ENCODE results near the gene MSL2. TPM values are rescaled to one million over a fixed set of nuclear protein-coding genes. Genes with fewer than 3 reads are reported as not detected.

The MSL2 gene
- total and polyA plus RNA-seq, 2 donors (not counting 1 experiment from before 2014, with no cell fraction given), result 25.8 to 97.1 TPM

DNA sequence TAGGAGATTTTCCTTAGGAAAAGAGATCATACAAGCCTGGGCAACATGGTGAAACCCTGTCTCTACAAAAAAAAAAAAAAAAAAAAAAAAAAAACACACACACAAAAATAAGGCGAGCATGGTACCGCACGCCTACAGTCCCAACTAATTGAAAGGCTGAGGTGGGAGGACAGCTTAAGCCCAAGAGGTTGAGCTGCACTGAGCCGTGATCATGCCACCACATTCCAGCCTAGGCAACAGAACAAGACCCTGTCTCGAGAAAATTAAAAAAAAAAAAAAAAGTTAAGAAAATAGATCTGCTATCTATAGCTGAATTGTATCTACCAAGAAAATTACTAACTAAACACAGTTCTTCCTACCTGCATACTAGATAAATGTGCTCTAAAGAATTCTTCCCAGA is 7.1 kb downstream of the MSL2 start:
- H3K79me2 ChIP-seq (ENCODE audit: control insufficient read depth, insufficient read depth, low read length), result peaks cover 100% of the 10 kb centered on the region
- H4K20me1 ChIP-seq (ENCODE audit: control insufficient read depth, insufficient read depth, low read length, poor library complexity, severe bottlenecking), result peaks cover 100% of the 10 kb centered on the region
- ChIA-PET CTCF (interaction anchor here (0.6 kb wide), 1 partner anchor 543 kb away, joined by 3 read pairs; no protein-coding TSS in a partner anchor), POLR2A (interaction anchor here (1.2 kb wide), 1 partner anchor 62 kb away, joined by 4 read pairs; no protein-coding TSS in a partner anchor)
- no CpG with 5 or more reads among the region's 5 CpGs for WGBS (ENCODE audit: insufficient coverage)
- no peak overlapping the region for H3K27ac ChIP-seq (ENCODE audit: low read length in 2 of 2)
- intact Hi-C loops (cut with micrococcal nuclease), result no loop called here
- no peaks in the 10 kb centered on the region for H3K27me3 Mint-ChIP-seq
- no peak overlapping the region for H3K4me3 ChIP-seq (ENCODE audit: control extremely low read depth in 1 of 5, extremely low read depth in 1 of 5, insufficient read depth in 1 of 5, low read depth in 2 of 5, low read length in 4 of 5)
- peaks cover 84% of the 10 kb centered on the region for H3K4me1 Mint-ChIP-seq
- peaks cover 75 to 87% of the 10 kb centered on the region in 2 donors for H3K4me1 ChIP-seq (ENCODE audit: control insufficient read depth in 2 of 2, insufficient read depth in 2 of 2, low read length in 2 of 2)
- H3K9me3 Mint-ChIP-seq (ENCODE audit: insufficient read depth), result no peaks in the 10 kb centered on the region
- no peaks in the 10 kb centered on the region for H3K9me3 ChIP-seq (ENCODE audit: control extremely low read depth in 1 of 3, control insufficient read depth in 2 of 3, insufficient read depth in 1 of 3, low read length in 2 of 3)
- peaks cover 1 to 5% of the 10 kb centered on the region in 2 experiments for H3K36me3 ChIP-seq (replicated peaks in 1 of 2; ENCODE audit: control extremely low read depth in 1 of 2, control insufficient read depth in 1 of 2, extremely low read depth in 1 of 2, insufficient read depth in 2 of 2, low read length in 1 of 2)
- no peak overlapping the region for H2AFZ ChIP-seq (ENCODE audit: insufficient read depth, low read depth, low read length, poor library complexity, severe bottlenecking)
- H3K4me3 Mint-ChIP-seq, result peak overlapping the region; percentile 18
- H3K27me3 ChIP-seq (replicated peaks in 1 of 4; ENCODE audit: control extremely low read depth in 1 of 4, control insufficient read depth in 3 of 4, insufficient read depth in 4 of 4, low read length in 3 of 4), result no peaks in the 10 kb centered on the region
- TF ChIP-seq, protein P1, sequence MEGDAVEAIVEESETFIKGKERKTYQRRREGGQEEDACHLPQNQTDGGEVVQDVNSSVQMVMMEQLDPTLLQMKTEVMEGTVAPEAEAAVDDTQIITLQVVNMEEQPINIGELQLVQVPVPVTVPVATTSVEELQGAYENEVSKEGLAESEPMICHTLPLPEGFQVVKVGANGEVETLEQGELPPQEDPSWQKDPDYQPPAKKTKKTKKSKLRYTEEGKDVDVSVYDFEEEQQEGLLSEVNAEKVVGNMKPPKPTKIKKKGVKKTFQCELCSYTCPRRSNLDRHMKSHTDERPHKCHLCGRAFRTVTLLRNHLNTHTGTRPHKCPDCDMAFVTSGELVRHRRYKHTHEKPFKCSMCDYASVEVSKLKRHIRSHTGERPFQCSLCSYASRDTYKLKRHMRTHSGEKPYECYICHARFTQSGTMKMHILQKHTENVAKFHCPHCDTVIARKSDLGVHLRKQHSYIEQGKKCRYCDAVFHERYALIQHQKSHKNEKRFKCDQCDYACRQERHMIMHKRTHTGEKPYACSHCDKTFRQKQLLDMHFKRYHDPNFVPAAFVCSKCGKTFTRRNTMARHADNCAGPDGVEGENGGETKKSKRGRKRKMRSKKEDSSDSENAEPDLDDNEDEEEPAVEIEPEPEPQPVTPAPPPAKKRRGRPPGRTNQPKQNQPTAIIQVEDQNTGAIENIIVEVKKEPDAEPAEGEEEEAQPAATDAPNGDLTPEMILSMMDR (IDR thresholded peaks at IDR 0.05), result no peak
- TF ChIP-seq EZH2 (IDR thresholded peaks at IDR 0.05; ENCODE audit: borderline replicate concordance, insufficient read depth, low read depth, low read length, poor library complexity, severe bottlenecking), result no peak
- no peak overlapping the region for H3K9ac ChIP-seq (ENCODE audit: low read length)
- no peak overlapping the region for H3K27ac Mint-ChIP-seq
- H3K4me2 ChIP-seq (replicated peaks; ENCODE audit: low read depth, low read length, poor library complexity, severe bottlenecking), result peak overlapping the region; percentile 22
- no peak for DNase-seq
- ATAC-seq (ENCODE audit: low read depth), result no peak

DNA sequence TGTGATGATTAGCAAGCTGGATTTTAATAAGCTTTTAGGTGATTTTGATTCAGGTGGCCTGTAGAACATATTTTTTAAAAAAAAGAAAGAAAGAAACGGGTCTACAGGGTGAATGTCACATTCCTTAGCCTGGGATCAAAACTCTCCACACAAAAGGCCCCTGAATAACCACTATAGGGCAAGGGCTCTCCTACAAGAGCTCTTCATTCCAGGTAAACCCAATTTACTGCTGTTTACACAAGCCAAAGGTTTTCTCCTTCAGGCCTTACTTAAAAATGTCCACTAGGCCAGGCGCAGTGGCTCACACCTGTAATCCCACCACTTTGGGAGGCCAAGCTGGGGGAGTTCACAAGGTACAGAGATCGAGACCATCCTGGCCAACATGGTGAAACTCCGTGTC is 8.3 kb downstream of the MSL2 start:
- Histone ChIP-seq H4K20me1 (ENCODE audit: control insufficient read depth, insufficient read depth, low read length, poor library complexity, severe bottlenecking) (peaks cover 100% of the 10 kb centered on the region), H3K36me3 (replicated peaks in 1 of 2; ENCODE audit: control extremely low read depth in 1 of 2, control insufficient read depth in 1 of 2, extremely low read depth in 1 of 2, insufficient read depth in 2 of 2, low read length in 1 of 2) (peaks cover 1 to 5% of the 10 kb centered on the region in 2 experiments), H2AFZ (ENCODE audit: insufficient read depth, low read depth, low read length, poor library complexity, severe bottlenecking) (no peak overlapping the region), H3K4me1 (ENCODE audit: control insufficient read depth in 2 of 2, insufficient read depth in 2 of 2, low read length in 2 of 2) (peaks cover 71 to 86% of the 10 kb centered on the region in 2 donors), H3K79me2 (ENCODE audit: control insufficient read depth, insufficient read depth, low read length) (peaks cover 100% of the 10 kb centered on the region), H3K9me3 (ENCODE audit: control extremely low read depth in 1 of 3, control insufficient read depth in 2 of 3, insufficient read depth in 1 of 3, low read length in 2 of 3) (no peaks in the 10 kb centered on the region), H3K27ac (ENCODE audit: low read length in 2 of 2) (peak overlapping the region in 1 of 2 donors; percentile 0), H3K27me3 (replicated peaks in 1 of 4; ENCODE audit: control extremely low read depth in 1 of 4, control insufficient read depth in 3 of 4, insufficient read depth in 4 of 4, low read length in 3 of 4) (no peaks in the 10 kb centered on the region), H3K4me3 (ENCODE audit: control extremely low read depth in 1 of 5, extremely low read depth in 1 of 5, insufficient read depth in 1 of 5, low read depth in 2 of 5, low read length in 4 of 5) (no peak overlapping the region), H3K4me2 (replicated peaks; ENCODE audit: low read depth, low read length, poor library complexity, severe bottlenecking) (peak overlapping the region; percentile 22), H3K9ac (ENCODE audit: low read length) (no peak overlapping the region)
- intact Hi-C loops (cut with micrococcal nuclease), result no loop called here
- H3K27ac Mint-ChIP-seq, result no peak overlapping the region
- ATAC-seq (ENCODE audit: low read depth), result no peak
- H3K27me3 Mint-ChIP-seq, result no peaks in the 10 kb centered on the region
- TF ChIP-seq, protein P1 (IDR thresholded peaks at IDR 0.05), result no peak
- no peak for TF ChIP-seq EZH2 (IDR thresholded peaks at IDR 0.05; ENCODE audit: borderline replicate concordance, insufficient read depth, low read depth, low read length, poor library complexity, severe bottlenecking)
- 79% methylated on average over 2 of the region's 4 CpGs for WGBS (ENCODE audit: insufficient coverage)
- CTCF ChIA-PET, result interaction anchor here (0.8 to 0.9 kb wide), 2 partner anchors 151 to 704 kb away, joined by 3 read pairs; no protein-coding TSS in a partner anchor
- peak overlapping the region; percentile 71 for H3K4me3 Mint-ChIP-seq
- DNase-seq, result no peak
- H3K9me3 Mint-ChIP-seq (ENCODE audit: insufficient read depth), result no peaks in the 10 kb centered on the region
- POLR2A ChIA-PET, result no interaction called here
- H3K4me1 Mint-ChIP-seq, result peaks cover 83% of the 10 kb centered on the region

Measured in B cell (primary cell).